Measurements from ENCODE around the gene NMNAT2. TPM values are rescaled to one million over a fixed set of nuclear protein-coding genes. Genes with fewer than 3 reads are reported as not detected.
A peak's percentile ranks its signal among the peaks of the same experiment; 100 is the strongest.

The NMNAT2 gene
- total RNA-seq, 1 experiment from 2014 or later = 0.39 TPM

- intact Hi-C loops (cut with micrococcal nuclease; ENCODE audit: unreplicated experiment) (no loop called here), in situ Hi-C loops (cut with HindIII; ENCODE audit: low pct_unique_long_range_greater_than_20kb, low sequenced_read_pairs) (no loop called here)
- no peak overlapping the region for H3K4me3 ChIP-seq (ENCODE audit: low read depth in 2 of 2, low read length in 2 of 2)
- DNase-seq (ENCODE audit: low read depth, low spot score) = no peak
- no peak for TF ChIP-seq SIN3A (IDR thresholded peaks at IDR 0.05; ENCODE audit: borderline replicate concordance, insufficient read depth, low read depth, low read length)
- no peak for TF ChIP-seq POLR2AphosphoS5 (IDR thresholded peaks at IDR 0.05; ENCODE audit: low read depth, low read length)
- no peak for TF ChIP-seq REST (IDR thresholded peaks at IDR 0.05; ENCODE audit: insufficient read depth in 1 of 2, low read depth in 2 of 2, low read length in 1 of 2)
- TF ChIP-seq TCF7L2 (IDR thresholded peaks at IDR 0.05; ENCODE audit: low read depth, low read length) = no peak
- no peak for TF ChIP-seq CTCF (IDR thresholded peaks at IDR 0.05)
- H3K36me3 ChIP-seq (ENCODE audit: control insufficient read depth, insufficient read depth, low read length) = no peaks in the 10 kb centered on the region
- no TSS peak for BruUV-seq (replicated peaks)
- H3K4me1 ChIP-seq (ENCODE audit: control insufficient read depth, insufficient read depth, low read length) = no peaks in the 10 kb centered on the region
- CTCF ChIA-PET = no interaction called here
- POLR2A ChIA-PET = no interaction called here
- ATAC-seq = no peak
- H3K27ac ChIP-seq (ENCODE audit: low read length) = no peak overlapping the region
- H3K9me3 ChIP-seq (ENCODE audit: control insufficient read depth, insufficient read depth, low read depth, low read length) = no peaks in the 10 kb centered on the region
- no peaks in the 10 kb centered on the region for H3K27me3 ChIP-seq (ENCODE audit: control insufficient read depth, insufficient read depth, low read length)
Observed at GRCh38 chr1:183290628-183291027, 127.6 kb downstream of the NMNAT2 start.

- TF ChIP-seq CTCF (IDR thresholded peaks at IDR 0.05) (no peak), REST (IDR thresholded peaks at IDR 0.05; ENCODE audit: insufficient read depth in 1 of 2, low read depth in 2 of 2, low read length in 1 of 2) (no peak), POLR2AphosphoS5 (IDR thresholded peaks at IDR 0.05; ENCODE audit: low read depth, low read length) (no peak)
- H3K27ac ChIP-seq (ENCODE audit: low read length) = no peak overlapping the region
- no TSS peak for BruUV-seq (replicated peaks)
- intact Hi-C loops (cut with micrococcal nuclease; ENCODE audit: unreplicated experiment) = loop anchor here (10.0 kb wide), 2 partner anchors 166 to 256 kb away; no protein-coding TSS in a partner anchor
- ATAC-seq (peak; percentile 56), DNase-seq (ENCODE audit: low read depth, low spot score) (no peak)
- no peaks in the 10 kb centered on the region for H3K27me3 ChIP-seq (ENCODE audit: control insufficient read depth, insufficient read depth, low read length)
- H3K9me3 ChIP-seq (ENCODE audit: control insufficient read depth, insufficient read depth, low read depth, low read length) = no peaks in the 10 kb centered on the region
- no peaks in the 10 kb centered on the region for H3K36me3 ChIP-seq (ENCODE audit: control insufficient read depth, insufficient read depth, low read length)
- H3K4me1 ChIP-seq (ENCODE audit: control insufficient read depth, insufficient read depth, low read length) = no peaks in the 10 kb centered on the region
- ChIA-PET CTCF (no interaction called here), POLR2A (no interaction called here)
- in situ Hi-C loops (cut with HindIII; ENCODE audit: low pct_unique_long_range_greater_than_20kb, low sequenced_read_pairs) = no loop called here
- no peak overlapping the region for H3K4me3 ChIP-seq (ENCODE audit: low read depth in 2 of 2, low read length in 2 of 2)
Observed at GRCh38 chr1:183289051-183289496, 129.1 kb downstream of the NMNAT2 start.

All from Panc1 (cell line).